IMR-90 (cell line): ENCODE data around the gene VAMP7.

ENCODE experiments used
- MXI1 ChIP-seq: IDR thresholded peaks from 2 replicates; pipeline ENCODE4 v1.6.1; 2012; ENCODE audit warnings: low read depth, mild to moderate bottlenecking, low read length, moderate library complexity, borderline replicate concordance
- POLR2A ChIP-seq: IDR thresholded peaks from 2 replicates; pipeline ENCODE4 v1.6.1; 2012; ENCODE audit warnings: mild to moderate bottlenecking, low read depth, low read length
- RCOR1 ChIP-seq: IDR thresholded peaks from 2 replicates; pipeline ENCODE4 v1.6.1; 2012; ENCODE audit warnings: mild to moderate bottlenecking, low read length, improper control_type of control experiment; ENCODE audit not compliant: insufficient replicate concordance
- RFX5 ChIP-seq: IDR thresholded peaks from 2 replicates; pipeline ENCODE4 v1.8.0; 2012; ENCODE audit warnings: low read depth, mild to moderate bottlenecking, low read length, moderate library complexity
- SMC3 ChIP-seq: fragments of 150-350 bp; IDR thresholded peaks from 2 replicates; pipeline ENCODE4 v1.6.1; 2016; ENCODE audit warnings: low read depth, mild to moderate bottlenecking, antibody characterized with exemption, low read length, moderate library complexity
- TF ChIP-seq, protein P1 (sequence below): conservative IDR thresholded peaks from 2 replicates; pipeline ENCODE4 v1.5.1; 2012; ENCODE audit warnings: mild to moderate bottlenecking, low read depth, low read length, improper control_type of control experiment
- TF ChIP-seq, protein P2 (sequence below): fragments of 150-350 bp; IDR thresholded peaks from 2 replicates; pipeline ENCODE4 v1.6.1; 2017; ENCODE audit warnings: mild to moderate bottlenecking, antibody characterized with exemption, low read length, low read depth

DNA sequence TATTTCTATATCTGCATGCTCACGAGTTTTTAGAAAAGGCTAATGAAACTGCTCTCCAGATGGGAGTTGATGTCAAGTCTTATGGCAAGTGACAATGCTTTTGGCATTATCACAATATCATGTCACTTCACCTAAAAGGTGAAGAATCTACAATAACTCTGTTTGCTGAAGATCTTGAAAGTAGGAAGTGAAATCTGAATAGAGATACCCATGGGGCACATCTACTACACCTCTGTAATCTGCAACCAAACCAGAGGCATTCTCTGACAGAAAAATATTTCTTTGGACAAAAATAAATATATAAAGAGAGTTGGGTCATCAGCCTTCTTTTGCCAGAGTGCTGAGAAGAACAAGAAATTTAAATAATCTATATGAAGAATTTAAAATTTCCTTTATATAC is 3.9 kb upstream of the VAMP7 start:
- TF ChIP-seq, protein P1, sequence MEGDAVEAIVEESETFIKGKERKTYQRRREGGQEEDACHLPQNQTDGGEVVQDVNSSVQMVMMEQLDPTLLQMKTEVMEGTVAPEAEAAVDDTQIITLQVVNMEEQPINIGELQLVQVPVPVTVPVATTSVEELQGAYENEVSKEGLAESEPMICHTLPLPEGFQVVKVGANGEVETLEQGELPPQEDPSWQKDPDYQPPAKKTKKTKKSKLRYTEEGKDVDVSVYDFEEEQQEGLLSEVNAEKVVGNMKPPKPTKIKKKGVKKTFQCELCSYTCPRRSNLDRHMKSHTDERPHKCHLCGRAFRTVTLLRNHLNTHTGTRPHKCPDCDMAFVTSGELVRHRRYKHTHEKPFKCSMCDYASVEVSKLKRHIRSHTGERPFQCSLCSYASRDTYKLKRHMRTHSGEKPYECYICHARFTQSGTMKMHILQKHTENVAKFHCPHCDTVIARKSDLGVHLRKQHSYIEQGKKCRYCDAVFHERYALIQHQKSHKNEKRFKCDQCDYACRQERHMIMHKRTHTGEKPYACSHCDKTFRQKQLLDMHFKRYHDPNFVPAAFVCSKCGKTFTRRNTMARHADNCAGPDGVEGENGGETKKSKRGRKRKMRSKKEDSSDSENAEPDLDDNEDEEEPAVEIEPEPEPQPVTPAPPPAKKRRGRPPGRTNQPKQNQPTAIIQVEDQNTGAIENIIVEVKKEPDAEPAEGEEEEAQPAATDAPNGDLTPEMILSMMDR, result no peak
- TF ChIP-seq SMC3 (no peak), MXI1 (no peak), POLR2A (no peak), RCOR1 (no peak), RFX5 (no peak)
- TF ChIP-seq, protein P2, sequence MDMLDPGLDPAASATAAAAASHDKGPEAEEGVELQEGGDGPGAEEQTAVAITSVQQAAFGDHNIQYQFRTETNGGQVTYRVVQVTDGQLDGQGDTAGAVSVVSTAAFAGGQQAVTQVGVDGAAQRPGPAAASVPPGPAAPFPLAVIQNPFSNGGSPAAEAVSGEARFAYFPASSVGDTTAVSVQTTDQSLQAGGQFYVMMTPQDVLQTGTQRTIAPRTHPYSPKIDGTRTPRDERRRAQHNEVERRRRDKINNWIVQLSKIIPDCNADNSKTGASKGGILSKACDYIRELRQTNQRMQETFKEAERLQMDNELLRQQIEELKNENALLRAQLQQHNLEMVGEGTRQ, result no peak
